Esophagus squamous epithelium (tissue), 5 donors: ENCODE measurements around the gene GPC1. TPM values are rescaled to one million over a fixed set of nuclear protein-coding genes. Genes with fewer than 3 reads are reported as not detected.

Source experiments
- DNase-seq: peaks from one replicate; lab custom pipeline; 2025; lab: John Stamatoyannopoulos, UW
- H3K27ac ChIP-seq, 4 donors: fragments of 200-600 bp; sonication (generic); one replicate each; pipeline ENCODE4 v1.5.1; 2016 to 2019; ENCODE audit warnings: mild to moderate bottlenecking in 1 of 4
- H3K27me3 ChIP-seq, 4 donors: fragments of 200-600 bp; sonication (generic); 1 replicate in 3 of 4; 2 replicates in 1 of 4; pipeline versions ENCODE4 v1.5.1 to v1.6.0; 2017 to 2021; ENCODE audit warnings: antibody characterized with exemption in 1 of 4
- H3K36me3 ChIP-seq, 3 donors: fragments of 200-600 bp; sonication (generic); one replicate each; pipeline ENCODE4 v1.5.1; 2016 to 2019
- H3K4me1 ChIP-seq, 3 donors: fragments of 200-600 bp; sonication (generic); one replicate each; pipeline ENCODE4 v1.5.1; 2017 to 2019
- H3K4me3 ChIP-seq, 4 donors: fragments of 200-600 bp; sonication (generic); 1 replicate in 3 of 4; 2 replicates in 1 of 4; pipeline ENCODE4 v1.5.1; 2016 to 2019; ENCODE audit warnings: mild to moderate bottlenecking in 2 of 4, moderate library complexity in 1 of 4
- H3K9me3 ChIP-seq, 3 donors: fragments of 200-600 bp; sonication (generic); one replicate each; pipeline ENCODE4 v1.5.1; 2016 to 2019
- POLR2A ChIP-seq, 4 donors: fragments of 450-650 bp; IDR thresholded peaks; one replicate each; pipeline ENCODE4 v1.6.1; 2017; ENCODE audit warnings: antibody characterized with exemption in 4 of 4, mild to moderate bottlenecking in 4 of 4, moderate library complexity in 3 of 4
- WGBS, 2 donors: methylation state at CpG; one replicate each; pipeline ENCODE4 v1.1.5; 2018; 5-methylcytosine and 5-hydroxymethylcytosine counted together
- intact Hi-C: fragments of 100-400 bp; cut with DNase I; formaldehyde crosslinking; loops from one replicate; pipeline ENCODE4 v1.15.0; 2022
- total RNA-seq, 4 donors: library from RNA; depleted of rRNA; stranded (reverse); fragments of >200 nt; gene quantifications; one replicate each; pipeline ENCODE4 v1.1.0, GENCODE V29; 2016
- TF ChIP-seq, protein P1 (sequence below), 6 experiments: fragments of 450-650 bp in 4 of 6; fragments of 200-600 bp in 2 of 6; sonication (generic) in 2 of 6; IDR thresholded peaks; one replicate each; pipeline ENCODE4 v1.5.1; 2016 to 2019; ENCODE audit warnings: antibody characterized with exemption in 6 of 6, mild to moderate bottlenecking in 4 of 6, moderate library complexity in 4 of 6
- donor health status: DM: yes; HTN: yes; CAD: no.

The GPC1 gene
- total RNA-seq, 4 donors from 2014 or later = 59.3 to 129 (median 78.6) TPM

DNA sequence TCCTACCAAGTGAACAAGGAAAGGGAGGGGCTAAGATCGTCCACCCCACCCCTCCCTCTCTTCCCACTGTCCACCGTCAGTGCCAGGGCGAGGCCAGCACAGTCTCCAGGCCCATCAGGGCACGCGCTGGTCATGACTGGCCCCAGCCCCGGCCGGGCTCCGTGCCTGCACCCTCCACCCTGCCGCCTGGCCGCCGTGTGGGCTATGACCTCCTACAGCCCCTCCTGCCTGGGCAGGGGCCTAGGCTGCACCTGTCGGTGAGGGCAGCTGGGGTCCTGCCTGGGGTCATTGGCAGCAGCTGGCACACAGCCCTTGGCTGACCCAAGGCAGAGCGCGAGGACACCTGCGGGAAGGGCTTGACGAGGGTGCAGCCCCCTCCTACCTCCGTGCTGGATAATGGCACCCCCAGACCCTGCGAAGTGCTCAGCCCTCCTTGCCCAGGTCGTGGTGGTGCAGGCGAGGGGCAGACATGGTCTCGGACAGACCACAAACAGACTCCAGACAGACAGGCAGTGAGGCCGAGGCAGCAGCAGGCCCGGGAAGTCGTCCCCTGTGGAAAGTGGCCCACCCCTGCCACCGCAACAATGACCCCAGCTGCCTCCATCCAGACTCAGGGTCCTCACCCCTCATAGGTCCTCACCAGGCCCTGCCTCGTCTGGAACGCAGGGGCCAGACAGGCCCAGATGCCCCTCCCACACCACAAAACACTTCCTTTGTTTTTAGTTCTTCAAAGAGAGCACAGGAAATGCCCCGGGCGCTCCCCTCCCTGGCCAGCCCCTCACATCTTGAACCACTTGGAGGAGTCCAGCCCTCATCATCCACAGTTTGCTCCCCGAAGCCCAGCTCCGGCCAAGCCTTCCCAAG is 43.1 kb upstream of the GPC1 start:
- DNase-seq = no peak

DNA sequence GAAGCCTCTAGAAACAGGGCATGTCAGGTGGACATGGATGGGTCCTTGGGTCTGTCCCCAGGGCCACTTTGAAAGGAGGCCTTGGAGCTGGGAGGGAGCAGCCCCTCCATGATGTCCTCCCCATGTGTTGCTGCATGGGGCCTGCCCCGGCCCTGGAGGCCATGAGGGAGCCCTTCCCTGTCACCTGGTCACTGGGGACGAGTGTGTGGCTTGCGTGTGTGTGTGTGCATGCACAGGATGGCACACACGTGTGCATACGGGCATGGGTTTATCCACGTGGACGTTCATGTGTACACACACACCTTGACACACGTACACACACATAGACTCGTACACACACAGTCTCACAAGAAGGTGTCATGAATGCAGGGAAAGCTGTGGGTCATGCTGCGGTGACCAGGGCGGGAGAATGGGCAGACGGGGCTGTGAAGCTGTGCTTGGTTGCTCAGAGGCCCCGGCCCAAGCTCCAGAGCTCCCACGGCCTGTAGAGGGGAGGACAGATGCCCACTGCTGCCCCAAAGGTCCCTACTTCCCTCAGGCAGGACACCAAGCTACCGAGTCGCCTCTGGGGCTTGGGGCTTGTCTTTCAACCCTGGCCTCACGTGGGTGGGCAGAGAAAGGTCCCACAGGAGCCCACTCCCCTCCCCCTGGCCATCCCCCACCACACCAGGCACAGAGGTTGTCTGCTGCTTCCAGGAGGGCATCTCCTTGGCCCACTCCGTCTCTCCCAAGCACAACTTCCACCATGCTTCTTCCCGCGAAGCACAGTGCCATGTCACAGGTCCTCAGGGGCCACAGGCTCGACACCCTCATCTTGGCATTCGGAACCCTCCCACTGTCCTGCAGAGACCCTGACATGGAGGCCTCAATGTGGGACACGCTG is 42.3 kb upstream of the GPC1 start:
- Histone ChIP-seq H3K4me3 (no peak overlapping the region), H3K4me1 (peaks cover 12 to 19% (median 19%) of the 10 kb centered on the region in 3 donors), H3K36me3 (no peaks in the 10 kb centered on the region), H3K27me3 (no peaks in the 10 kb centered on the region), H3K9me3 (no peaks in the 10 kb centered on the region), H3K27ac (no peak overlapping the region)
- TF ChIP-seq POLR2A (IDR thresholded peaks at IDR 0.05) = no peak
- TF ChIP-seq, protein P1, sequence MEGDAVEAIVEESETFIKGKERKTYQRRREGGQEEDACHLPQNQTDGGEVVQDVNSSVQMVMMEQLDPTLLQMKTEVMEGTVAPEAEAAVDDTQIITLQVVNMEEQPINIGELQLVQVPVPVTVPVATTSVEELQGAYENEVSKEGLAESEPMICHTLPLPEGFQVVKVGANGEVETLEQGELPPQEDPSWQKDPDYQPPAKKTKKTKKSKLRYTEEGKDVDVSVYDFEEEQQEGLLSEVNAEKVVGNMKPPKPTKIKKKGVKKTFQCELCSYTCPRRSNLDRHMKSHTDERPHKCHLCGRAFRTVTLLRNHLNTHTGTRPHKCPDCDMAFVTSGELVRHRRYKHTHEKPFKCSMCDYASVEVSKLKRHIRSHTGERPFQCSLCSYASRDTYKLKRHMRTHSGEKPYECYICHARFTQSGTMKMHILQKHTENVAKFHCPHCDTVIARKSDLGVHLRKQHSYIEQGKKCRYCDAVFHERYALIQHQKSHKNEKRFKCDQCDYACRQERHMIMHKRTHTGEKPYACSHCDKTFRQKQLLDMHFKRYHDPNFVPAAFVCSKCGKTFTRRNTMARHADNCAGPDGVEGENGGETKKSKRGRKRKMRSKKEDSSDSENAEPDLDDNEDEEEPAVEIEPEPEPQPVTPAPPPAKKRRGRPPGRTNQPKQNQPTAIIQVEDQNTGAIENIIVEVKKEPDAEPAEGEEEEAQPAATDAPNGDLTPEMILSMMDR (IDR thresholded peaks at IDR 0.05) = no peak
- no peak for DNase-seq
- intact Hi-C loops = no loop called here
- WGBS, 2 donors = 60 to 89% methylated on average over 1 to 20 of the region's 23 CpGs

More for the DNA sequence above, 43.1 kb upstream of the GPC1 start:
- 0 to 65% methylated on average over 1 to 13 of the region's 31 CpGs for WGBS, 2 donors
- Histone ChIP-seq H3K36me3 (no peaks in the 10 kb centered on the region), H3K27ac (no peak overlapping the region), H3K4me1 (peaks cover 19 to 28% (median 19%) of the 10 kb centered on the region in 3 donors), H3K27me3 (no peaks in the 10 kb centered on the region), H3K4me3 (no peak overlapping the region), H3K9me3 (no peaks in the 10 kb centered on the region)
- intact Hi-C loops = no loop called here
- TF ChIP-seq, protein P1 (IDR thresholded peaks at IDR 0.05) = no peak
- TF ChIP-seq POLR2A (IDR thresholded peaks at IDR 0.05) = no peak

DNA sequence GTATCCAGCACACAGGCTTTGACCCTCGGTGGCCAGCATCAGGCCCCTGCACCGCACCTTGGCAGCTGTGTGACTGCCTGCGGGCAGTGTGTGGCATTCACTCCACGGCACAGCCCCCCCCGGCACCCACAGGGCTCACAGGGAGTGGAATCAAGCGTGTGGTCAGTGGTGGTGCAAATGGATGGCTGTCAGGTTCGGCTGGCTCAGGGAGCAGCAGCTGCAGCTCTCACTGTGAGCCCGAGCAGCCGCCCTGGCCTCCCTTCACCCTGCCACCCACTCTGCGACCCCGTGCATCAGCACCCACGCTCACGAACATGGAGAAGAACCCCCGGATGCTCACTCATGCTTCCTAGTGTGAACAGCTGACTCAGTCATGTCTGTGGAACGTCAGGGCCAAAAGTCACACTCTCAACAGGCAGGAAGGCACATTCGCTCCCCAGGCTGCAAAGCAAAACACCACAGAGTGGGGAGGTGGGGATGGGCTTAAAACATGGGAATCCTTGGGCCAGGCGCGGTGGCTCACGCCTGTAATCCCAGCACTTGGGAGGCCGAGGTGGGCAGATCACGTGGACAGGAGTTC is 41.5 kb upstream of the GPC1 start:
- Histone ChIP-seq H3K9me3 (no peaks in the 10 kb centered on the region), H3K27me3 (no peaks in the 10 kb centered on the region), H3K4me1 (peaks cover 12 to 21% (median 19%) of the 10 kb centered on the region in 3 donors), H3K4me3 (no peak overlapping the region), H3K27ac (no peak overlapping the region), H3K36me3 (no peaks in the 10 kb centered on the region)
- no peak for DNase-seq
- intact Hi-C loops = no loop called here
- 79 to 84% methylated on average over 12 to 14 of the region's 21 CpGs for WGBS, 2 donors
- TF ChIP-seq POLR2A (IDR thresholded peaks at IDR 0.05) = no peak
- TF ChIP-seq, protein P1 (IDR thresholded peaks at IDR 0.05) = no peak

DNA sequence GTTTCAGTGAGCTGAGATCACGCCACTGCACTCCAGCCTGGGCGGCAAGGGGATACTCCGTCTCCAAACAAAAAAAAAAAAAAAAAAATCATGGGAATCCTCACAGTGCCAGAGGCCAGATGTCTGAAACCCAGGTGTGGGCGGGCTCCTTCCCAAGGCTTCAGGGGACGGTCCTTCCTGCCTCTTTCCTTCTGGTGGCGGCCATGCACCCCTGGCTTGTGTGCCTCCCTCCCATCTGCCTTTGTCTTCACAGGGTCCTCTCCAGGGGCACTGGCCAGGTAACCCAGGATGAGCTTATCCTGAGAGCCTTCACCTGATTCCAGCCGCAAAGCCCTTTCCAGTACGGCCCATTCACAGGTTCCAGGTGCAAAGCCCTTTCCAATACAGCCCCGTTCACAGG is 40.9 kb upstream of the GPC1 start:
- no peak for DNase-seq
- Histone ChIP-seq H3K4me3 (no peak overlapping the region), H3K27me3 (no peaks in the 10 kb centered on the region), H3K36me3 (no peaks in the 10 kb centered on the region), H3K4me1 (peaks cover 12 to 21% (median 19%) of the 10 kb centered on the region in 3 donors), H3K9me3 (no peaks in the 10 kb centered on the region), H3K27ac (no peak overlapping the region)
- intact Hi-C loops = no loop called here
- no peak for TF ChIP-seq POLR2A (IDR thresholded peaks at IDR 0.05)
- TF ChIP-seq, protein P1 (IDR thresholded peaks at IDR 0.05) = no peak
- WGBS, 2 donors = 90 to 93% methylated on average over 7 to 9 of the region's 9 CpGs
